GM12864 (cell line): Measurements from ENCODE around the gene SLC47A2.

Experiments
- DNase-seq: peaks from one replicate; pipeline ENCODE4 v3.0.0-alpha.2; 2011; ENCODE audit warnings: low read depth
- H3K4me3 ChIP-seq: 2 replicates; pipeline ENCODE4 v1.5.1; 2011; ENCODE audit warnings: mild to moderate bottlenecking, low read depth, low read length, control low read depth
- CTCF ChIP-seq: IDR thresholded peaks from 2 replicates; pipeline ENCODE4 v1.5.1; 2011; ENCODE audit warnings: low read depth, mild to moderate bottlenecking, moderate library complexity, low read length, control low read depth, inconsistent platforms; ENCODE audit errors: missing control alignments

SLC47A2 gene

GRCh38 chr17:19683117-19683516 lies 33.3 kb downstream of the SLC47A2 start:
- TF ChIP-seq CTCF, result no peak
- DNase-seq, result no peak

GRCh38 chr17:19678581-19679453 lies 37.6 kb downstream of the SLC47A2 start:
- H3K4me3 ChIP-seq, result no peak overlapping the region
- DNase-seq, result no peak
- TF ChIP-seq CTCF, result no peak

More at GRCh38 chr17:19683117-19683516, 33.3 kb downstream of the SLC47A2 start:
- H3K4me3 ChIP-seq, result no peak overlapping the region

GRCh38 chr17:19677736-19678379 lies 38.5 kb downstream of the SLC47A2 start:
- H3K4me3 ChIP-seq, result no peak overlapping the region
- no peak for TF ChIP-seq CTCF
- DNase-seq, result no peak

- DNase-seq, result no peak
- no peak overlapping the region for H3K4me3 ChIP-seq
- no peak for TF ChIP-seq CTCF
Measured at GRCh38 chr17:19676896-19677295, 39.5 kb downstream of the SLC47A2 start.

- no peak for TF ChIP-seq CTCF
- H3K4me3 ChIP-seq, result no peak overlapping the region
- DNase-seq, result no peak
Measured at GRCh38 chr17:19673623-19674022, 42.8 kb downstream of the SLC47A2 start.

GRCh38 chr17:19672009-19672750 lies 44.2 kb downstream of the SLC47A2 start:
- DNase-seq, result no peak
- no peak overlapping the region for H3K4me3 ChIP-seq
- no peak for TF ChIP-seq CTCF
